ENCODE data around the gene MAML3. TPM values are rescaled to one million over a fixed set of nuclear protein-coding genes. Genes with fewer than 3 reads are reported as not detected.

Gene MAML3
- total RNA-seq, 1 experiment from 2014 or later: 5.9 TPM

DNA sequence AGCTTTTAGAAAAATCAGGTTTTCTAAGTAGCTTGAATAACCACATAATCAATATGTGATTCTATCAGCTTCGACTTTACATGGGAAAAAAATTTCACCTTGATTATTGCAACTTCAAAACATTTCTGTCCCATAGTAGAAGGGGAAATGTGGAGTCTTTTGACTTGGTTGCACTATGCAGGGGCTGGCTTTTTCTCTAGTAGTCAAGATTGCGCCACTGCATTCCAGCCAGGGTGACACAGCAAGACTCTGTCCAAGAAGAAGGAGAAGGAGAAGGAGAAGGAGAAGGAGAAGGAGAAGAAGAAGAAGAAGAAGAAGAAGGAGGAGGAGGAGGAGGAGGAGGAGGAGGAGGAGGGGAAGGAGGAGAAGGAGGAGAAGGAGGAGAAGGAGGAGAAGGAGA, 84.9 kb downstream of the MAML3 start:
- no peaks in the 10 kb centered on the region for H3K27me3 ChIP-seq (ENCODE audit: control insufficient read depth, insufficient read depth, low read length)
- H3K36me3 ChIP-seq (replicated peaks; ENCODE audit: control insufficient read depth, insufficient read depth, low read length): no peaks in the 10 kb centered on the region
- no peak for DNase-seq
- no peak overlapping the region for H3K4me3 ChIP-seq (ENCODE audit: insufficient read depth, low read depth, low read length)

DNA sequence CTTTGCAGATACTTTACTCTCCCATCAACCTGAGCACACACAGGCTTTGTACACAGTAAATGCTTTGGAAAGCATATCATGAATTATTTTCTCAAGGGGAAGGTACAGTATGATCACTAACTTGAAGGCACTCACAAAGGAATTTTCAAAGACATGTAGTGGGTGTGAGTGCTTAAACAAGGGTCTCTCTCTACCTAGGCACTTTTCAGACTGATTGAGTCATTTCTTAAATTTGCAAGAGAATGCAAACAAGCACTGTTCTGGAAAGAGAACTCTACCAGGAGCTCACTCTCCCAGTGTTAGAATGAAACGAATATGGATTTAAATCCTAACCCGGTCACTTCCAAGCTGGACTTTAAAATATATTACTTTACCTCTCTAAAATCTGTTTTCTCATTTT, 85.7 kb downstream of the MAML3 start:
- H3K36me3 ChIP-seq (replicated peaks; ENCODE audit: control insufficient read depth, insufficient read depth, low read length): no peaks in the 10 kb centered on the region
- no peak for DNase-seq
- no peak overlapping the region for H3K4me3 ChIP-seq (ENCODE audit: insufficient read depth, low read depth, low read length)
- no peaks in the 10 kb centered on the region for H3K27me3 ChIP-seq (ENCODE audit: control insufficient read depth, insufficient read depth, low read length)

DNA sequence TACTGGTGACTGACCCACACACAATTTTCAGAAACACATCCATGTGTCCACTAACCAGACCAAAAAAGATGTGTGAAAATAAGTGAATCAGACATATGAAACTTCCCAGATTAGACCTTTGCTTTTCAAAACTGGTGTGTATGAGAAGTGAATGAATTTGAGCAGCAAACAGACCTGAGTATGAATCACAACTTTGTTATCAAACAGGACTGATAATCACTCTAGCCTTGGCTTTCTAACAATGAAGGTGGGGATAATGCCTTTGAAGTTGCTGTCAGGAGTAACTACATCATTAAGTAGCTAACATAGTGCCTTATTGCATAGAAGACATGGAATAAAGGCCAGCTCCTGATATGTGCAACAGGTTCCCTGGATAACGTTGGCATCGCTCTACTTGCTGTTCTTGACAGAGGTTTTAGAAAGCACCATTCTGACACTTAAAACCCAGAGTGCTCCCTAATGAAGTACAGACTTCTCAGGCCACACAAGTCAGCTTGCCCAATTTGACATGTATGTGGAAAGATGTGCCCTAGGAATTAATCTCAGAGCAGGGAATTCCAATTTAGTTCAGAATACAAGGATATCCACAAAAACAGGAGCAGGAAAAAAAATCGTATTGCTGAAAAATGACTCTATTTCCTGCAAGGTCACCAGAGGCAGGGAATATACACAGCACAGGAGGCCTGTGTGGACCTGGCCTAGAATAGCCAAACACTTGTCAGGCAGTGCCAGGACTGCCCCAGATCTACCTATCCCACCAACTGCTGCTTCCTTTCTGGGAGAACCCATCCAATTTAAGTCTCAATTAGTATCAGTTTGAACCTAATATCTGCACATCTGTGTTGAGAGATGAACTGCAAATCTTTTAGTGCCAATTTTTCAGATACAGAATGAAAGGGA, 87.7 kb downstream of the MAML3 start:
- Histone ChIP-seq H3K27me3 (ENCODE audit: control insufficient read depth, insufficient read depth, low read length) (no peaks in the 10 kb centered on the region), H3K36me3 (replicated peaks; ENCODE audit: control insufficient read depth, insufficient read depth, low read length) (no peaks in the 10 kb centered on the region), H3K4me3 (ENCODE audit: insufficient read depth, low read depth, low read length) (no peak overlapping the region)
- DNase-seq: no peak

DNA sequence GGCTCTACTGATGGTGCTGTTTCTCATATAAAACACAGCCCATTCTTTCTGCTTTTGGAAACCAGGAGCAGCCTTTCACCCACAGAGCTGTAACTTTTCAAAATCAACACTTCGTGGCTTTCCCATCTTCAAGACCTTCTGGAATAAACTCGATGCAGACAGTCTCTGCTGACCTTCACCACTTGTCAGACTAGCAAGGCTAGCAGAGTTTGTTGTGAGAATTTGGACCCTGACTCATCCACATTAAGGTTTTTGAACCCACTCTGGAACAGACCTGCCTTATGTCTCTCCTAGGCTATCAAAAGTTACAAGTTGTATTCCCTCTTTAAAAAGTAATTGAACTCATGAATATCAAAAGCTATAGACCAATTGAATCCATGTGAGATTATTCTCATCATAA, 88.6 kb downstream of the MAML3 start:
- DNase-seq: no peak
- Histone ChIP-seq H3K27me3 (ENCODE audit: control insufficient read depth, insufficient read depth, low read length) (no peaks in the 10 kb centered on the region), H3K4me3 (ENCODE audit: insufficient read depth, low read depth, low read length) (no peak overlapping the region), H3K36me3 (replicated peaks; ENCODE audit: control insufficient read depth, insufficient read depth, low read length) (no peaks in the 10 kb centered on the region)

DNA sequence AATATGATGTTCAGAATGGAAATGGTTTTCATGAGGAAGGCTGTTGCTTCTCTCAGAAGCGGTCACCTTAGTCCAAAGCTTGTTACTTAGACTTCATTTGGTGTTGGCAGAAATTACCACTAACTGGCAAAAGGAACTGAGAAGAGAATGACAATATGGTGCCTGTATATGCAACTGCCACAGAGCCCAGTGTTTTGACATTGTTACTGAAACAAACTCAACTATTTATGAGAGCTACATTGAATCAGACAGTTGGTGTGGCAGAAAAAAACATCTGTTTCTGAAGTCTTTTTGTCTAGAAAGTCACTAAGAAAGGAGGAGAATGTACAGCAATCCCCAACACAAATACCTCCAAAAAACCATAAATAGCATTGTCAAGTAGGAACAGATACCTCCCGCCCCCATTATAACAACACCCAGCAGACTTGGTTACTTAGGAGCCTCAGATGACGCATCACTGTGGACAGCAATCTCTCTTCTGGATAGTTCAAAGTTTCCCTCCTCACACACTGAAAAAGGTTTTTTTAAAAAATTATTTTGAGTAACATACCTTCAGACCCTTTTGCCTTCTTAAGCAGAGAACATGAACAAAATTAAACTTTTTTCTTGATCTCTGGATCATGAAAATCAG, 92.2 kb downstream of the MAML3 start:
- DNase-seq: no peak
- Histone ChIP-seq H3K36me3 (replicated peaks; ENCODE audit: control insufficient read depth, insufficient read depth, low read length) (no peaks in the 10 kb centered on the region), H3K27me3 (ENCODE audit: control insufficient read depth, insufficient read depth, low read length) (no peaks in the 10 kb centered on the region), H3K4me3 (ENCODE audit: insufficient read depth, low read depth, low read length) (no peak overlapping the region)

DNA sequence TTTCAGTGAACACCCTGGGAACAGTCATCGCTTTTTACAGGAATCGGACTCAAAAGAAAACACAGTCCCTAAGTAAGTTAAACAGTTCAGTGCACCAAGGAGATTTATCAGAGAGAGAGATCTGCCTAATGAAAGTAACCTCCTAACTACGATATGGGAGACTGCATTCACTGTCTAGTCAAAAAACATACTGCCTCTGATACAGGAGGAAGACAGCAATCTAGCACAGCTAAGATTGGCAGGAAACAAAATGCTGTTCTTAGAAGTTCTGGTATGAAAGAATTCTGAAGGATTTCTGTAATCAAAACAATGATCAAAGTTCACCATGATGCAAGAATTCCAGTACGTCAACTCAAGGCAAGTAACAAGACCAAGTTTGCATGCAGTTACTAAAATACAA, 92.8 kb downstream of the MAML3 start:
- H3K27me3 ChIP-seq (ENCODE audit: control insufficient read depth, insufficient read depth, low read length): no peaks in the 10 kb centered on the region
- no peaks in the 10 kb centered on the region for H3K36me3 ChIP-seq (replicated peaks; ENCODE audit: control insufficient read depth, insufficient read depth, low read length)
- no peak overlapping the region for H3K4me3 ChIP-seq (ENCODE audit: insufficient read depth, low read depth, low read length)
- DNase-seq: no peak

DNA sequence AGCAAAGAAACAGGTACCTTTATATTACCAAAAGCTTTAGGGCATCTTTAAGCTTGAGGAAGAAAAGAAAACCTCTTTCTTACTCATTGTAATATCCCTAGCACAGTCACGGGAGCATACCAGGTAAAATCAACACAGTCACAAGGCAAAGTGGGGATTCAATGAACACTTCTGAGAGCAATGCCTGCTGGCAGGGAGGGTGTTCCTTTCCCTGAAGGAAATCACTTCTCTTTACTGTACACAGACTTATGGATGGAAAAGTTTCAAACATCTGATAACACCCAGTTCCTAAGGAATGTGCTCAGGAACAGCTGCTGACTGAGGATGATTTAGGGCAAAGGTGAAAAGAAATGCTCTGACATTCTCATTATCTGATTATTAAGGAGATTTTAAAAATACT, 94.8 kb downstream of the MAML3 start:
- DNase-seq: no peak
- Histone ChIP-seq H3K27me3 (ENCODE audit: control insufficient read depth, insufficient read depth, low read length) (no peaks in the 10 kb centered on the region), H3K4me3 (ENCODE audit: insufficient read depth, low read depth, low read length) (no peak overlapping the region), H3K36me3 (replicated peaks; ENCODE audit: control insufficient read depth, insufficient read depth, low read length) (no peaks in the 10 kb centered on the region)

DNA sequence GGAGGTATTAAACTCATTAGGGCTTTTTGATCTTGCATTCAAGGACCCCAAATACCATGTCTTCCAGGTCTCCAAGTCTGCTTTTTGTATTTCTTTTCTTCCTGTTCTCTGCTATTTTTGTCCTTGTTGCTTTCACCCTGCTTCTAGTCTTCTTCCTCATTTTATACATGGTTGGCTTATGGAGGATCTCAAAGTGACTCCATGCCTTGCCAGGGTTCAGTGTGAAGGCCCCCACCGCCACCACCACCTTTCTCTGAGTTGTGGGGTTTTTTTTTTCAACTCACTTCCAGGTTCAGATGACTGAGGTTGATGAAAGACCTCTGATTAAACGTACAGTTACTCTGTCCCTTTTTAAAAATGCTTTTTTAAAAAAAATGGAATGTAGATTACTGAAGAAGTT, 96.3 kb downstream of the MAML3 start:
- no peak for DNase-seq
- H3K27me3 ChIP-seq (ENCODE audit: control insufficient read depth, insufficient read depth, low read length): no peaks in the 10 kb centered on the region
- no peak overlapping the region for H3K4me3 ChIP-seq (ENCODE audit: insufficient read depth, low read depth, low read length)
- no peaks in the 10 kb centered on the region for H3K36me3 ChIP-seq (replicated peaks; ENCODE audit: control insufficient read depth, insufficient read depth, low read length)

DNA sequence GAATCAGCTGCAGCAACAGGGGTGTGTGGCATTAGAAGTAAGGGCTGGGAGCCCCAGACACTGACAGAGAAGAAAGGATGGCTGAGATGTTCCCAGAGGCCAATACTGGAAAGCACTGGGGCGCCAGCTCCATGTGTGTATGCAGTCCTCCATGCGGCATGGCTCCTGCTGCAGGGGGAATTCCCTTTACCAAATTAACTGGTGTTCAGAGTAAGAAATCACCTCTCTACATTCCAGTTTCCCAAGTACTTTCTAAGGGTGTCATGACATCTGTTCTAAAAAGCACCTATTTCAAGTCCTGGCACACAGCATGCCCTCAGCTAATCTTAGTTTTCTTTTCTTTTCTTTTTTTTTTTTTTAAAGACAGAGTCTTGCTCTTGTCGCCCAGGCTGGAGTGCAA, 98.0 kb downstream of the MAML3 start:
- Histone ChIP-seq H3K4me3 (ENCODE audit: insufficient read depth, low read depth, low read length) (no peak overlapping the region), H3K36me3 (replicated peaks; ENCODE audit: control insufficient read depth, insufficient read depth, low read length) (no peaks in the 10 kb centered on the region), H3K27me3 (ENCODE audit: control insufficient read depth, insufficient read depth, low read length) (no peaks in the 10 kb centered on the region)
- DNase-seq: no peak

DNA sequence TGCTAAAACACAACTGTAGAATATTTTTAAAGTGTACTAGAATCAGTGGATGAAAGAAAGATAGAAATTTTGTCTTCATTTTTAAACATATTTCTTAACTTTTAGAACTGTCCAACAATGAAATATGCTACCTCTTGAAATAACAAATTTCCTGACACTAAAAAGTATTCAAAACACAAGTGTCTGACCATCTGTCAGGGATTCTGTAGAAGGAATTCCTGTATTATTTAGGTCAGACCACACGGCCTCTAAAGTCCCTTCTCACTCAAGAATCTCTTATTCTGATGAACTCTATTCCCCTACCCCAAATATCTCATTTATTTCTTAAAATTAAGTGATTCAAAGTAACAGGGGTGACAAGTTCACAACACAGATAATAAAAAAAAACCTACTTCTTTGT, 99.1 kb downstream of the MAML3 start:
- Histone ChIP-seq H3K27me3 (ENCODE audit: control insufficient read depth, insufficient read depth, low read length) (no peaks in the 10 kb centered on the region), H3K36me3 (replicated peaks; ENCODE audit: control insufficient read depth, insufficient read depth, low read length) (no peaks in the 10 kb centered on the region), H3K4me3 (ENCODE audit: insufficient read depth, low read depth, low read length) (no peak overlapping the region)
- DNase-seq: no peak

DNA sequence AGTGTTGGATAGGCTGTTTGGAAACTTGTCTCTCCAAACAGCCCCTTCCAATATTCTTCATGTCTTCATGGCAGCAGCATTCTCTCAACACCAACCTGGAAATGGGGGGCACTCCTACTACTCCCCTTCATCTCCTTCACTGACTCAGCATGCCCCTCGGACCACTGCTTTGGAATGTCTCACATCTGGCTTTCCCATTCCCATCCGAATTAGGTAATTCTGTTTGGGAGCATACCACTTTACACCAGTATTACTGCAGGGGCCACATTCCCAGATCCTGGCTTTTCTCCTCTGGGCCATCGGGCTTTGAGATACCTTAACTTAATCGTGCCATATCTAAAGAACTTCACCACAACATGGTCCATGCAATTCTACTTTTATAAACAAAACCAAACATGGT, 100.8 kb downstream of the MAML3 start:
- Histone ChIP-seq H3K27me3 (ENCODE audit: control insufficient read depth, insufficient read depth, low read length) (no peaks in the 10 kb centered on the region), H3K4me3 (ENCODE audit: insufficient read depth, low read depth, low read length) (no peak overlapping the region), H3K36me3 (replicated peaks; ENCODE audit: control insufficient read depth, insufficient read depth, low read length) (no peaks in the 10 kb centered on the region)
- DNase-seq: no peak

DNA sequence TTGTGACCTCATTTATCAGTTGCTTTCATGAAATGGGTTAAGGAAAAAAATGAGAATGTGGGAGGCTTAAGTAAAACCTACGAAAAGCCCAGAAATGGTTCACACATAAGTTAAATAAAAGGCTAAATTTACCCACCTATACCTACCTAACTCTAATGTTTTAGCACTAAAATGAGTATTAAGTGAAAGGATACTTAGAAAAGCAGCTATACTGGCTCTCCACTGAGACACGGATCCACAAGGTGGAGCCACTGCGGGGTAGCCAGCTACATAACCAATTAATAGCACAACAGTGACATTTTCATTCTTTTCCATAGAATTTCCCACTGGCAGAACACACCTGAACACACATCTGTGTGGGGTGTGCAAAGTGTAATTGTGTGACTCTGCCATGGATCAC, 101.9 kb downstream of the MAML3 start:
- Histone ChIP-seq H3K4me3 (ENCODE audit: insufficient read depth, low read depth, low read length) (no peak overlapping the region), H3K27me3 (ENCODE audit: control insufficient read depth, insufficient read depth, low read length) (no peaks in the 10 kb centered on the region), H3K36me3 (replicated peaks; ENCODE audit: control insufficient read depth, insufficient read depth, low read length) (no peaks in the 10 kb centered on the region)
- DNase-seq: no peak

DNA sequence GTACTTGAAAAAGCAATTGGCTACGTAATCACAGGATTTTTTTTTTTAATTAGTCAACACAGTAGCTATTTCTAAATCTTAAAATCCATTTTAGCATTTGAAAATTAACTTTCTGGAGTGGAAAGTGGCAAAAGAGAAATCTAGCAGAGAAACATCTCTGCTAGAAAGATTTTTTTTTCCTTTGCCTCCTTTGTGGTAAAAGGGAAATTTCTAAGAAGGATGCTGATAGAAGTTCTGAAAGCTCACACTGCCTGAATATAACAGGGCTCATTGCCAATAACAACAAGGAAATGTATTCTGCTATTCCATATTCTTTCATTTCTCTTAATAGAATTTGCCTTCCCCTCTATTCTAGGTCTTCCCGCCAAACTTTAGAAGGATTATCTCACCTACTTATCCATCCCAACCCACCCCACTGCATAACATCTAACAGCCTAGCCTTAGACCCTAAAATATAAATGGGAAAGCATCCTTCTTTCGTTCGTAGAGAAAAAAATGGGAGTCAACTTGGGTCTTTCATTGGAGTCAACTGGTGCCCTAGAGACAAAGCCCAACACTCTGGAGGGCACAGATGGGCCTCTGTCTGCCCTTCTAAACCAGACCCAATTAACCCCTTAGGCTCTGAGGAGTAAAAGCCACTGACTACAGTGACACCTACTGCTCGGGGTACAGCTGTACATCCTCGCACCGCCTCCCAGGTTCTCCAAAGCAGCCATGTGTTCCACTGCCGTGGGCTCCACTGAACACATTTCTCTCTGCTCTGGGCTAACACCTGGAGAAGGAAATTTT, 103.9 kb downstream of the MAML3 start:
- H3K36me3 ChIP-seq (replicated peaks; ENCODE audit: control insufficient read depth, insufficient read depth, low read length): no peaks in the 10 kb centered on the region
- H3K4me3 ChIP-seq (ENCODE audit: insufficient read depth, low read depth, low read length): no peak overlapping the region
- no peaks in the 10 kb centered on the region for H3K27me3 ChIP-seq (ENCODE audit: control insufficient read depth, insufficient read depth, low read length)
- DNase-seq: peak; percentile 16

DNA sequence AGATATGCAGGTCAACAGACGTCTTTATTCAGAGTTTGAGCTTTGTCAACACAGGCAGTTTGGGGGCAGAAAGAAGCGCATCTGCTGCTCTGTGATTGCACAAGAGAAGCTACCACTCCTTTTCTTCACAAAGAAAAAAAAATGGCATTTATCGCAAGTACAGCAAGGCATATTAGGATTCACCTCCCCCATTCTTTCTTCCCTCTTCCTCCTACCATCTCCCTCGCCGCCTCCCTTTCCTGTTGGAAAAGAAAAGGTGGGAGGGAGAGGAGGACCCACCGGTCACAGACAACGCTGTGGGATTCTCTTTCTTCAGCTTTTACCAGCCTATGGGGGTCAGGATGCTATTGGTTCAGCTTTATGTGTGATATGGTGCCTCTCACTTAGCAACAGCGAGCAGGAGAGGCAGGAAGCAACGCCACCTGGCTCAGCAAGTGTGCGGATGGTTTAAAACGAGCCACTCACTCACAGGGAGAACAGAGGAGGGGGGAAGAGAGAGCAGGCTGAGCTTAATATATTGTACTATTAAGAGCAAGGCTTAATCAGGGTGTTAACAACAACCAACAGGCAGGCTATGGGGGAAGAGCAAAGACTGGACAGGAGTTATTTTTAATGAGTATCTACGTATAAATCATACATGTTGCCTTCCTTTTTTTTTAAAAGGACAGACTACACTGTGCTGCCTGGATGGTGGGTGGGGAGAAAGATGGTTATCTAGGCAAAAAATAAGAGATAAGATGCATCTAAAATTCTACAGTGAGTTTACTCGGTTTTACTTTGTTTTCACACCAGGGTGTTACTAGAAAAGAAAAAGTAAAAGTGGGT, 104.7 kb downstream of the MAML3 start:
- H3K27me3 ChIP-seq (ENCODE audit: control insufficient read depth, insufficient read depth, low read length): no peaks in the 10 kb centered on the region
- H3K36me3 ChIP-seq (replicated peaks; ENCODE audit: control insufficient read depth, insufficient read depth, low read length): no peaks in the 10 kb centered on the region
- peak; percentile 25 for DNase-seq
- peak overlapping the region; percentile 17 for H3K4me3 ChIP-seq (ENCODE audit: insufficient read depth, low read depth, low read length)

Data from H7 (cell line).